ENCODE results near the gene SPPL3.

SPPL3 gene

GRCh38 chr12:120771097-120771496, 133.1 kb downstream of the SPPL3 start:
- DNase-seq: no peak

DNA sequence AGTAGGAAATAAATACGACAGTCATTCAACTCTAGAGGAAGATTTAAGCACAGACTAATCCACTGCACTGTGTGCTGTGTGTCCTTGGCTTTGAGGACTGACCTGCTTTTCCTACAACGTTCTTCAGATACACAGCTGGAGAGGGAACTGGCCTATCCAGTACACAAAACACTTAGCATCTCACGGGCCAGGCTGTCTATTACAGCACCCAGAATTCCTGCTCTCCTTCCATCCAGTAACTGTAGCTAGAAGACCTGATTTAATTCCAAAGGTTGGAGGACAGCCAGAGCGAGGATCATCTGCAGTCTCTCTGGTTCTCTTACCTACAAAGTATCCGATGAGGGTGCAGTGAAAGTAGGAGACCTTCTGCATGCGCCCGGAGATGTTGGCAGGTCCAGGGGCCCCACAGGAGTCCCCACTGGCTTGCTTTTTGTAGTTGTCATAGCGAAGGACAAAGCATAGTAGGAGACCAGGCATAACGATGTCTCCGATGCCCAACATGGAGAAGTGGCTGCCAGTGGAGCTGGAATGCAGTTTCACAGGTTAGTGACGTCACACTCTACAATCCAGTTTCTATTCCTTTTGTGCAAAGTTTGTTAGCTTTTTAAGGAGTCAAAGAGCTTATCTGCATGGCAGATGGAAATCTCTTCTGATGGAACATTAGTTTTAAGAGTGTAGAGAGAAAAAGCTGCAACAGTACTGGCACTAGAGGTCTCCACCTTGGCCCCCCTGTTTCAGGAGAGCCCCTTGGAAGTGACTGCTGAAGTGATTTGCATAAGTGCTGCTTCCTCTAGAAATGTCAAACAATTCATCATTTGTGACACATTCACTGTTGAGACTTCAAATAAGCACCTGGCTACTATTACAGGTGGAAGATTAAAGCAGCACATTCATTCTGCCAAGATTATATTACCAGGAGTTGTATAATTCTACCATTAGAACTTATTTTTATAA, 136.8 kb downstream of the SPPL3 start:
- no peak for DNase-seq

DNA sequence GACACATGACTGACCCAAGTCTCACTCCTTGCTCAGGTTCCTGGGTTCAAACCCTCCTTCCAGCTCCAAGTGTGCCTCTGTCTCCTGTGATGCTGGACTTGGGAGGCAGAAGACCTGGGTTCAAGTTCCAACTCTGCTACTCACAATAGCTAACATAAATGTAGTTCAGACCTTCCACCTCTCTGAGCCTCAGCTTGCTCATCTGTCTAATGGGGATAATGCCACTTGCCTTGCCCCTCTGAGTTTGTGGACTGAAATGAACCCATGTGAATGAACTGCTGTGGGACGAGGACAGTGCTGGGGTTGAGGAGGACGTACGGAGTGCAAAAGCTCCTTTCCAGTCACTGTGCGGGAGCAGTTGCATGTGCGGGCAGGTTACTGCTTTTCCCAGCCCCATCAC, 137.6 kb downstream of the SPPL3 start:
- no peak for DNase-seq

- DNase-seq: no peak
Measured at GRCh38 chr12:120764816-120765215, 139.3 kb downstream of the SPPL3 start.

DNA sequence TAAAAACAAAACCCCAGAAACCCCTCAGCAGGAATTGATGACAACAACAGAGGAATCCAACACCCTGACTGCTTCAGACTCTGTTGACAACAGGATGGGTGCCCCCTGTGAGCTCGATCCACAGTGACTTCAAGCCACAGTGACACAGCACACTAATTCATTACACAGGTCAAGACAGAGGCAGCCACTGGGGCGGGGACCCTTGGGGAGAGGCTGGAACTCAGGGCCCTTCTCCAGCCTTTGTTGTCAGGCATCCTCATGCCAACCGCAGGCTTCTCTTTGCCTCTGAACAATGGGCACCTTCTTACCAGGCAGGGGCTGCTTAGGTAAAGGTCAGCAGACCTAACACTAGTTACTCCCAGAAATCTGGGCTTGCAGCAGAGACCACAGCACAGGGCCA, 140.9 kb downstream of the SPPL3 start:
- no peak for DNase-seq

GRCh38 chr12:120762086-120762485, 142.1 kb downstream of the SPPL3 start:
- no peak for DNase-seq

DNA sequence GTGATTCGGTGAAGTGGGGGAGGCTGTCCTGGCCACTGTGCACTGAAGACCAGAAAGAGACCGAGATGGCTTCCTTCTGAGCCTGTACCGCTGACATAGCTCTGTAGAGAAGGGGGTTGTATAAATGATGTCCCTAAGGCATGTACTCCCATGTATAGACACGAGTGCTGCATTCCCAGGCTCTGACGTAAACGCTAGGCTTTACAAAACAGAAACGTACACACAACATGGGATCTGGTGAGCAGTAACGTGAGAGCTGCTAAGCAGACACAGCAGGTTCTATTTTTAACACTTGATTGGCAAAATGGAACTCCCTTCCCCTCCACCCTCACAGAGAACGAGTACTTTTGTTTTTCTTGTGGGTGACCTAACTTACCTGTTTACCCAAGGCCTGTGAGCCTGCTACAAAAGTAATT, 142.6 kb downstream of the SPPL3 start:
- no peak for DNase-seq

- DNase-seq: no peak
Measured at GRCh38 chr12:120760349-120761254, 143.6 kb downstream of the SPPL3 start.

DNA sequence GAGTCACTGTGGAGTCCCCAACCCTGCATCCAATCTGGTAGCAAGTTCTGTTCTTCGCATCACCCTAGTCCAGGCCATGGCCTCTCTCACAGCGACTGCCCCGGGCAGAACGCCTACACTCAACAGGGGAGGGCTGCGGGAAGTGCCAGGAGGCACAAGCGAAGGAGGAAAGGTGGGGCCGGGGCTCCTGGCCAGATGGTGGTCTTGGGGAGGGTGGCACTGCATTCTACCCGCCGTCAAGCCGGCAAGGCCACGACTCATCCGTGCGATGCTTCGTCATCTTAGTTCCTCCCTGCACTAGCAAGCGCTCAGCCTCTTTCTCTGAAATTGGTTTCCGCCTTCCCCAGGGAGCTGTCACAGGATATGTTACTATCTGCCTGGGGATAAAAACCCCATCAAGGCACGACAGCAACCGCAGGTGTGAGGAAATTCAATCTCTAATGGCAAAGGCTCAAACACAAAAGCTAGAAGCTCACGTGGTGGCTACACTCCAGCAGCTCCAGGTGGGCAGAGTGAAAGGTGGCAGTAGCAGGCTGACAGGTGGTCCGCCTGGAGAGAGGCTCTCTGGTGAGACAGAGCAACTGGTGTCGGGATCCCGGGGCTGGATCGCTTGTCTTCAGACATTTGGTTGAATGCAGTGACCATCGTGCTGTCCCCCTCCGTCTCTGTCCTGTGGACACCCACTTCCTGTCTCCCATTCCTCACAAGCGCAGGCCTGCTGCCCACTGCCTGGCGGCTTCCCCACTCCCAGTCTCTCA, 144.4 kb downstream of the SPPL3 start:
- no peak for DNase-seq

DNA sequence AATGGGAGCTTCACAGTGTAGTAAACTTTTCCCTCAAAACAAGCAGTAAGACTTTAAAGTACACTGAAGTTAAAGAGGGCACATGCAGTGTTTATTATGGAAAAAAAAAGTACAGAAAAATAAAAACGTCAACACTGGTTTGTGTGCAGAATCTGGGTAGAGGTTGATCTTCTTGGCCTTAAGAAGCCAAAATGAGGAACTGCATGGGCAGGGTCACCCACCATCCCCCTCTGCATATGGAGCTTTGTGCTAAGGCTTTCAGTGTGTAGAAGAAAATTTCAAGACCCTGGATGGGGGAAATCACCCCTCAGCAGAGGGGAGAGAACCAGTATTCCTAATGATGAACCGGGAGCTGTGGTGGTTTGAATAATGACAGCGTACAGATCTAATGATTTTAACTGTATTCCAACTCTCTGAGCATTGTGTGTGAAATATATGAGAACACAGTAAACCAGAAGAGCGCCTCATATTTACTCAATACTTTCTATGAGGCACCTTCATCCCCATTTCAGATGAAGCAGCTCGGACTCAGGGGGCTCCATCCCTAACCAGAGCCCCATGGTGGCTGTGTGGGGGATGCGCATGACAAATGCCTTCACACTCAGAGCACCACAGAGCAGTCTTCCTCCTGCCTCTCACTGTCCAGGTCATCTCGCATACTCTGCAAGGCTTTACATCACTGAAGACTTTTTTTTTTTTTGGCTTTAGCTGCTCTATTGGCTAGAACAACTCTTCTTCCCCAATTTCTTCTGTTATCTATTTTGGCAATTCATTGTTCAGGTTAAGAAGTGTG, 145.2 kb downstream of the SPPL3 start:
- no peak for DNase-seq

GRCh38 chr12:120757949-120758348, 146.2 kb downstream of the SPPL3 start:
- no peak for DNase-seq

DNA sequence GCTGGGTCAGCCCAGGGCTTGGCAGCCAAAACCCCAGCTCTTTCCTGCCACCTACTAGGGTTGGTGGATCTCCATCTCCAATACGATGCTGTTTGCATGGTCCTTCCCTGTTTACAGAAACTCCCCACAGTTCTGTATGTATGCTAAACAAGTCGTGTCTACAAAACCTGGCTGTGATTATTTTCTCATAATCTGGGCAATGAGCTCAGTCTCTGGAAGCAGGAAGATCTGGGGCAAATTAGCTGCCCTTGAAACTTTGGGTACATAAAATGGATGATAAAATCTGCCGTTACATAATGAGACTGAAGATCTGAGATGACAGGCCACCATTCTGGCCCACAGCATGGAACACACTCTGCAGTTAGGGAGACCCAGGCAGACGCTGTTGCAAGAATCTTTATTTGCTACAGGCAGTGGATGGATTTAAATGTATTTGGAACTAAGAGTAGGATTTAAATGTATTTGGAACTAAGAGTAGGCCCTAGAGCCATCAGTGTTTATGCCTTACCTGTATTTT, 146.9 kb downstream of the SPPL3 start:
- DNase-seq: no peak

DNA sequence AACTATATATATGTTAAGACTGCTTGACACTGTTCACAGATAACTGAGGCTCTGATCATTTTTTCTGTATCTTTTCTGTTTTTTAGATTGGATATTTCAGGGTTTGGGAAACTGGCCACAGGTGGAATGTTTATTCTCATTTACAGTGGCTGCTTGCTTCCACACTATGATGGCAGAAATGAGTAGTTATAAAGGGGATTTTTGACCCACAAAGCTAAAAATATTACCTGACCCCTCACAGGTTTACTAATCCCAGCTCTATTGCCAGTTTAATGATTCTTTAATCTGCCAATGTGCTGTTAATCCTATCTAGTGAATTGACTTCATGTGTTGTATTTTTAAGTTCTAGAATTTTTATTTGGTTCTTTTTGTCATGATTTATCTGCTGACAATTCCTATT, 148.9 kb downstream of the SPPL3 start:
- no peak for DNase-seq

DNA sequence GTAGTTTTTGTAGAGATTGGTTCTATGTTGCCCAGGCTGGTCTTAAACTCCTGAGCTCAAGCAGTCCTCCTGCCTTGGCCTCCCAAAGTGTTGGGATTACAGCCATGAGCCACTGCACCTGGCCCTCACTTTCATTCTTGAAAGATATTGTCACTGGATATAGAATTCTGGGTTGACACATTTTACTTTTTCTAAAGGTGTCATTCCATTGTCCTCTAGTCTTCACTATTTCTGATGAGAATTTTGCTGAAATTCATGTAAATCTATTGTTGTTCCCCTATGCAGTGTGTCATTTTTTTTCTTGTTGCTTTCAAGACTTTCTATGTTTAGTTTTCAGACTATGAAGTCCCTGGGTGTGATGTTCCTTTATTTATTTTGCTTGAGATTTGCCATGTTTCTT, 149.4 kb downstream of the SPPL3 start:
- no peak for DNase-seq

DNA sequence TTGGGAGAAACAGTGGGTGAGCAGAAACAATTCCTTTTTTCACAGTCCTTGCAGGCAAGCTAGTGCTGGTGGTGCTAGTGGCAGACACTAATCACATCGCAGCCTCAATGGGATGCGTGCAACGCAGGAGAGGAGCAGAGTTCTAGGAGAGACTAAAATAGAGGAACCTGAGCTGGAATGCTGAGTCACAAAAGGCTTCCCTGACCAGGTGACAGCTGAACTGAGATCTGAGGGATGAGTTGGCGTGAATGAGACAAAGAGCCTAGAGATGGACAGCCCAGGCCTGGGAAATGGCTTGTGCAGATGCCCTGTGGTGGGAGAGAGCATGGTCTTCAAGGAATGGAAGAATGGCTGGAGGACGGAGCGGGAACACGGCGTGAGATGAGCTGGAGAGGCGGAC, 152.8 kb downstream of the SPPL3 start:
- DNase-seq: no peak

DNA sequence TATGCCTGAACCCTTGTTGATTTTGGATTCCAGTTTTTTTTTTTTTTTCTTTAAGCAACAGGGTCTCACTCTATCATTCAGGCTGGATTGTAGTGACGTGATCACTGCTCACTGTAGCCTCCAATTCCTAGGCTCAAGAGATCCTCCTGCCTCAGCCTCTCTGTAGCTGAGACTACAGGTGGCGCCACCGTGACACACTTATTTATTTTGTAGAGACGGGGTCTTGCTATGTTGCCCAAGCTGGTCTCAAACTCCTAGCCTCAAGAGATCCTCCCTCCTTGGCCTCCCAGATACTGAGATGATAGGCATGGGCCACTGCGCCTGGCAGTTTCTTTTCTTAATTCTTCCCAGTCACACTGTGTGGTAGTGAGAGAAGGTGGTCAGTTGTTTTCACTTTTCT, 153.4 kb downstream of the SPPL3 start:
- no peak for DNase-seq

DNA sequence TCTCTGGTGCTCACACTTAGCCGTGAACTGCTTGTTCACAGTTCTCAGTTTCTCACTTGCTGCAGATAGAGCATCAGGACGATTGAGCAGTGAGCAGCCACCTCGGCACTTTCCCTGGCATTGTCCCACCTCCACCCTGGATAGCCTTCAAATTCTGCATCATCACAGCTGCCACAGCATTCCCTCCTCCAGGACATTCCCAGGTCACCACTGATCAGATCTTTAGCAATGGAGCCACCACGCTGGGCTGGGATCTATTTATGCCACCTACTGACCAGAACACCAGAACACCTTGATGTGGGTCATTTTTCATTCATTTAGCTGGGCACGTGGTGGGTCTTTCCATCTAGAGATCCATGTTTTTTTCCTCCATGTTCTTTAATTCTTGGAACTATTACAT, 154.9 kb downstream of the SPPL3 start:
- DNase-seq: no peak

- no peak for DNase-seq
Measured at GRCh38 chr12:120748242-120748641, 155.9 kb downstream of the SPPL3 start.

- no peak for DNase-seq
Measured at GRCh38 chr12:120744922-120745493, 159.2 kb downstream of the SPPL3 start.

DNA sequence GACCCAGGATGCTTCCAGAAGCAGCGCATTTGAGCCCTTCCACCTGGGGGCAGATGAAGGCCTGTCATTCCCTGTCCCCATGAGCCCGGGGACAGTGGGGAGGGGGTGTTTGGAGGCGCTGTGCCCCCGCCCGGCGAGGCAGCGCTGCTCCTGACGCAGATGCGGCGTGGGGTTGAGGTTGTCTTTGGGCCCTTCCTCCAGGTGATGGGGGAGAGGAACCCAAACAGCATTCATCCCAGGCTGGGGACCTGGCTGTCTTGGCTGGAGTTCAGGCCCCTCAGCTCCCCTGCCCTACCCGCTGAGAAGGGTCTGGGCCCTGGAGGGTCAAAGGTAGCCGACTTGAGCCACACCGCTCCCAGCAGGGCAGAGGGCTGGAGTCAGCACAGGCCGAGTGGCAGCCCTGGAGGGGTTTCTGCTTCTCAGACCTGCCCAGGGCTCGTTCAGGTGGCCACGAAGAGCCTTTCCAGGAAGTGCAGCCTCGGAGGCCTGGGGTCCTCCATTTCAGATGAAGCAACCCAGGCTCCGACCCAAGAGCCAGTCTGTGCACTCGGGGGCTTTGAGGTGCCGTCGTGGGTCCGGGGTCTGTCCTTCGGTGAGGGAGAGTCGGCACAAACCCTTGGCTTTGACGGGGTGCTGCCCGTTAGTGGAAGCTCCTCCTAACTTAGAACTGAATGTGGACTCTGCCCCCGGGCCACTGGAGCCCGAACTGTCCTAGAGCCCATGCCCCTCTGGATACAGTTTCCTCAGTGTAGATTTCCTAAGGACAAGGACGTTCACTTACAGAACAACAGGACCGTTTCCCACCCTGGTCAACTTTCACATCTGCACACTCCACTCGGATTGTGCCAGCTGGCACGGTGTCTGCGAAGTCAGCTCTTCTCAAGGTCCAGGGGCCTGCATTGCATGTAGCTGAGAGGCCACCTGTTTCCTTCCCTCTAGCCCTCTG, 162.4 kb downstream of the SPPL3 start:
- DNase-seq: no peak

All from NCI-H2227 treated with DMSO at 0.1 percent for 48 hours (cell line).